SK-N-SH (cell line): ENCODE data around the gene CASP8AP2. TPM values are rescaled to one million over a fixed set of nuclear protein-coding genes. Genes with fewer than 3 reads are reported as not detected.

Experiments used
- CTCF ChIA-PET: fragments of 300-600, 350-600 bp; formaldehyde crosslinking; extraction: SDS; loops from one replicate; lab custom pipeline; 2021; lab: Yijun Ruan, JAX
- POLR2A ChIA-PET: fragments of 350-600 bp; sonication (Branson Sonifier 250); formaldehyde crosslinking; extraction: SDS; loops from one replicate; lab custom pipeline; 2020; ENCODE audit warnings: antibody characterized with exemption, inconsistent platforms; lab: Yijun Ruan, JAX
- DNase-seq: peaks from one replicate; pipeline ENCODE4 v3.0.0; 2012
- H2AFZ ChIP-seq: fragments of 200-600 bp; sonication (generic); 2 replicates; pipeline ENCODE4 v1.8.1; 2016; ENCODE audit warnings: antibody characterized with exemption, mild to moderate bottlenecking, low read depth
- H3F3A ChIP-seq: fragments of 200-600 bp; sonication (generic); replicated peaks from 2 replicates; pipeline ENCODE3; 2016; ENCODE audit warnings: antibody characterized with exemption, mild to moderate bottlenecking; ENCODE audit not compliant: insufficient read depth
- H3K27ac ChIP-seq, 2 experiments: fragments of 200-500 bp in 1 of 2; fragments of 200-600 bp in 1 of 2; sonication (Bioruptor generic) in 1 of 2; sonication (generic), shearing (Covaris generic) in 1 of 2; 2 replicates each; pipeline versions ENCODE4 v1.5.1 to v1.6.1; 2014 to 2016; ENCODE audit warnings: low read depth in 2 of 2, inconsistent platforms in 1 of 2, low read length in 1 of 2, mild to moderate bottlenecking in 1 of 2, mixed read lengths in 1 of 2
- H3K27me3 ChIP-seq: fragments of 200-600 bp; sonication (generic), shearing (Covaris generic); 2 replicates; pipeline ENCODE4 v1.6.1; 2016; ENCODE audit warnings: mixed run types; ENCODE audit not compliant: insufficient read depth
- H3K36me3 ChIP-seq, 2 experiments: fragments of 200-500 bp in 1 of 2; fragments of 200-600 bp in 1 of 2; sonication (Bioruptor generic) in 1 of 2; sonication (generic) in 1 of 2; replicated peaks in 1 of 2; 2 replicates each; pipeline versions ENCODE3 to v1.5.1; 2014 to 2016; ENCODE audit warnings: low read length in 1 of 2, mild to moderate bottlenecking in 1 of 2; ENCODE audit not compliant: insufficient read depth in 2 of 2, control insufficient read depth in 1 of 2
- H3K4me1 ChIP-seq, 2 experiments: fragments of 200-500 bp in 1 of 2; fragments of 200-600 bp in 1 of 2; sonication (Bioruptor generic) in 1 of 2; sonication (generic), shearing (Covaris generic) in 1 of 2; 2 replicates each; pipeline versions ENCODE4 v1.5.1 to v1.6.1; 2014 to 2016; ENCODE audit warnings: low read depth in 1 of 2, low read length in 1 of 2, mixed run types in 1 of 2; ENCODE audit not compliant: insufficient read depth in 2 of 2, control insufficient read depth in 1 of 2
- H3K4me2 ChIP-seq: fragments of 200-600 bp; sonication (generic), shearing (Covaris generic); 2 replicates; pipeline ENCODE4 v1.6.1; 2017; ENCODE audit warnings: mixed run types
- H3K4me3 ChIP-seq, 2 experiments: fragments of 200-500 bp in 1 of 2; fragments of 200-600 bp in 1 of 2; sonication (Bioruptor generic) in 1 of 2; sonication (generic), shearing (Covaris generic) in 1 of 2; 2 replicates each; pipeline versions ENCODE4 v1.5.1 to v1.8.1; 2014 to 2016; ENCODE audit warnings: low read depth in 2 of 2, inconsistent platforms in 1 of 2, low read length in 1 of 2, mild to moderate bottlenecking in 1 of 2, mixed read lengths in 1 of 2, moderate library complexity in 1 of 2
- H3K79me2 ChIP-seq: fragments of 200-600 bp; sonication (generic); 2 replicates; pipeline ENCODE4 v1.8.1; 2017; ENCODE audit warnings: mild to moderate bottlenecking; ENCODE audit not compliant: insufficient read depth
- H3K9ac ChIP-seq: fragments of 200-600 bp; sonication (generic); 2 replicates; pipeline ENCODE4 v1.6.1; 2017; ENCODE audit warnings: mixed run types
- H3K9me2 ChIP-seq: fragments of 200-600 bp; sonication (generic); 2 replicates; pipeline ENCODE4 v1.6.1; 2017; ENCODE audit warnings: mixed run types
- H3K9me3 ChIP-seq: fragments of 200-600 bp; sonication (generic); 2 replicates; pipeline ENCODE4 v1.6.1; 2017; ENCODE audit warnings: mixed run types, mild to moderate bottlenecking, moderate library complexity
- H4K20me1 ChIP-seq: fragments of 200-600 bp; sonication (generic); 2 replicates; pipeline ENCODE4 v1.6.1; 2017; ENCODE audit warnings: mild to moderate bottlenecking, mixed run types; ENCODE audit not compliant: insufficient read depth
- CTCF ChIP-seq: fragments of 200-600 bp; sonication (generic); IDR thresholded peaks from 2 replicates; pipeline ENCODE4 v1.6.1; 2017; ENCODE audit warnings: antibody characterized with exemption, mild to moderate bottlenecking, moderate library complexity
- ELF1 ChIP-seq: IDR thresholded peaks from 2 replicates; pipeline ENCODE4 v1.4.0; 2012
- EP300 ChIP-seq, 2 experiments: IDR thresholded peaks; 2 replicates each; pipeline versions ENCODE4 v1.4.0 to v1.6.1; 2012; ENCODE audit warnings: borderline replicate concordance in 1 of 2, low read depth in 1 of 2, low read length in 1 of 2
- FOXM1 ChIP-seq: IDR thresholded peaks from 2 replicates; pipeline ENCODE4 v1.4.0; 2012; ENCODE audit warnings: low read depth, mild to moderate bottlenecking
- GATA2 ChIP-seq: sonication (generic); formaldehyde crosslinking; IDR thresholded peaks from 2 replicates; pipeline ENCODE4 v1.5.0; 2020; ENCODE audit warnings: mild to moderate bottlenecking, missing genetic modification reagents
- IRF3 ChIP-seq: fragments of 150-350 bp; IDR thresholded peaks from 2 replicates; pipeline ENCODE4 v1.6.1; 2016; ENCODE audit warnings: mild to moderate bottlenecking, low read depth, low read length
- JUND ChIP-seq: IDR thresholded peaks from 2 replicates; pipeline ENCODE4 v1.4.0; 2012
- MEF2A ChIP-seq: IDR thresholded peaks from 2 replicates; pipeline ENCODE4 v1.4.0; 2012; ENCODE audit warnings: low read depth, borderline replicate concordance
- NFIC ChIP-seq: IDR thresholded peaks from 2 replicates; pipeline ENCODE4 v1.4.0; 2012; ENCODE audit warnings: borderline replicate concordance
- NRF1 ChIP-seq: IDR thresholded peaks from 2 replicates; pipeline ENCODE4 v1.6.1; 2012; ENCODE audit warnings: low read depth, mild to moderate bottlenecking, low read length
- PBX3 ChIP-seq: IDR thresholded peaks from 2 replicates; pipeline ENCODE4; 2012
- POLR2AphosphoS5 ChIP-seq: IDR thresholded peaks from 2 replicates; pipeline ENCODE4 v1.6.1; 2012; ENCODE audit warnings: low read depth, low read length
- REST ChIP-seq: IDR thresholded peaks from 2 replicates; pipeline ENCODE4 v1.6.1; 2012; ENCODE audit warnings: mild to moderate bottlenecking, low read depth, low read length, moderate library complexity
- RFX5 ChIP-seq: IDR thresholded peaks from 2 replicates; pipeline ENCODE4 v1.6.1; 2012; ENCODE audit warnings: mild to moderate bottlenecking, improper control_type of control experiment, low read length
- SIN3A ChIP-seq: IDR thresholded peaks from 2 replicates; pipeline ENCODE4 v1.6.1; 2012; ENCODE audit warnings: low read depth, mild to moderate bottlenecking, low read length, moderate library complexity, borderline replicate concordance
- SMC3 ChIP-seq: IDR thresholded peaks from 2 replicates; pipeline ENCODE4 v1.6.1; 2012; ENCODE audit warnings: low read depth, low read length, improper control_type of control experiment
- TAF1 ChIP-seq: IDR thresholded peaks from 2 replicates; pipeline ENCODE4 v1.6.1; 2012; ENCODE audit warnings: low read depth, mild to moderate bottlenecking, low read length, moderate library complexity, borderline replicate concordance
- TEAD4 ChIP-seq: IDR thresholded peaks from 2 replicates; pipeline ENCODE4 v1.4.0; 2012; ENCODE audit warnings: mild to moderate bottlenecking, borderline replicate concordance; ENCODE audit not compliant: insufficient read depth
- WGBS: methylation state at CpG from one replicate; pipeline ENCODE4 v1.1.6; 2017; ENCODE audit warnings: low lambda C conversion rate; 5-methylcytosine and 5-hydroxymethylcytosine counted together
- polyA plus RNA-seq, 3 experiments: library from polyadenylated mRNA; depleted of rRNA; stranded (reverse); fragments of >200 nt; gene quantifications; 2 replicates each; pipeline ENCODE4 v1.2.3, GENCODE V29; 2012

CASP8AP2 gene
- polyA plus RNA-seq, 1 of the 3 experiments (the other 2 are of a cell fraction), result 2.8 TPM

- no peak for TF ChIP-seq REST
Measured at GRCh38 chr6:89859744-89860143, 30.1 kb downstream of the CASP8AP2 start (continued).

GRCh38 chr6:89862273-89862672 is 32.6 kb downstream of the CASP8AP2 start:
- CTCF ChIA-PET, result no interaction called here
- TF ChIP-seq SMC3 (no peak), ELF1 (no peak), MEF2A (no peak), SIN3A (no peak), NRF1 (no peak), GATA2 (CRISPR knock-in tag) (no peak), EP300 (IDR thresholded peaks at IDR 0.05; ENCODE audit: borderline replicate concordance in 1 of 2, low read depth in 1 of 2, low read length in 1 of 2) (no peak)

GRCh38 chr6:89862698-89863097 is 33.0 kb downstream of the CASP8AP2 start:
- H3K27me3 ChIP-seq, result no peaks in the 10 kb centered on the region
- no peak overlapping the region for H2AFZ ChIP-seq
- H3K9me2 ChIP-seq, result no peaks in the 10 kb centered on the region
- no peaks in the 10 kb centered on the region for H3K79me2 ChIP-seq
- H3K36me3 ChIP-seq, result peaks cover 50 to 64% of the 10 kb centered on the region in 2 experiments
- CTCF ChIA-PET, result no interaction called here
- no peaks in the 10 kb centered on the region for H3F3A ChIP-seq
- no peak overlapping the region for H3K4me3 ChIP-seq
- H3K4me2 ChIP-seq, result no peak overlapping the region
- H3K9me3 ChIP-seq, result no peaks in the 10 kb centered on the region
- no peaks in the 10 kb centered on the region for H4K20me1 ChIP-seq
- POLR2A ChIA-PET, result no interaction called here
- 97% methylated on average over 2 of the region's 2 CpGs for WGBS
- no peak overlapping the region for H3K27ac ChIP-seq
- no peak for DNase-seq
- H3K4me1 ChIP-seq, result no peaks in the 10 kb centered on the region
- H3K9ac ChIP-seq, result no peak overlapping the region
- TF ChIP-seq CTCF (no peak), TEAD4 (no peak), FOXM1 (no peak), ELF1 (no peak), NFIC (no peak), IRF3 (no peak), PBX3 (no peak), JUND (no peak), TAF1 (no peak), SIN3A (no peak), RFX5 (no peak), POLR2AphosphoS5 (no peak)

More at GRCh38 chr6:89862273-89862672, 32.6 kb downstream of the CASP8AP2 start:
- Histone ChIP-seq H3K4me1 (no peaks in the 10 kb centered on the region), H3K9me2 (no peaks in the 10 kb centered on the region), H3K4me3 (no peak overlapping the region), H3K27ac (no peak overlapping the region), H4K20me1 (no peaks in the 10 kb centered on the region), H3K79me2 (no peaks in the 10 kb centered on the region), H3K9me3 (no peaks in the 10 kb centered on the region), H3K27me3 (no peaks in the 10 kb centered on the region), H2AFZ (no peak overlapping the region), H3K36me3 (peaks cover 46 to 60% of the 10 kb centered on the region in 2 experiments), H3K4me2 (no peak overlapping the region), H3K9ac (no peak overlapping the region), H3F3A (no peaks in the 10 kb centered on the region)
- 97% methylated on average over 5 of the region's 5 CpGs for WGBS
- POLR2A ChIA-PET, result no interaction called here
- no peak for DNase-seq
